Ectodermal cell (in vitro differentiated cells): ENCODE measurements around the gene HUS1B.

Experiments
- H3K27ac ChIP-seq: 2 replicates; pipeline ENCODE4 v1.7.0; 2013; ENCODE audit warnings: mild to moderate bottlenecking, low read depth, low read length; ENCODE audit not compliant: insufficient read depth, poor library complexity, severe bottlenecking
- H3K27me3 ChIP-seq: 2 replicates; pipeline ENCODE4 v1.7.0; 2013; ENCODE audit warnings: mild to moderate bottlenecking, low read length; ENCODE audit not compliant: insufficient read depth, control insufficient read depth, poor library complexity, severe bottlenecking
- H3K36me3 ChIP-seq: one replicate; pipeline ENCODE4 v1.7.0; 2013; ENCODE audit warnings: low read length; ENCODE audit not compliant: control insufficient read depth, insufficient read depth
- H3K4me1 ChIP-seq: one replicate; pipeline ENCODE4 v1.7.0; 2013; ENCODE audit warnings: low read length; ENCODE audit not compliant: control insufficient read depth, insufficient read depth
- H3K4me3 ChIP-seq: 2 replicates; pipeline ENCODE4 v1.7.0; 2013; ENCODE audit warnings: low read depth, low read length, control low read depth; ENCODE audit not compliant: insufficient read depth
- H3K9me3 ChIP-seq: 2 replicates; pipeline ENCODE4 v1.7.0; 2013; ENCODE audit warnings: mild to moderate bottlenecking, low read length, moderate library complexity; ENCODE audit not compliant: control insufficient read depth
- WGBS, 2 experiments: methylation state at CpG; one replicate each; pipeline ENCODE4 v1.1.7; 2013; ENCODE audit warnings: missing lambda C conversion rate in 2 of 2; 5-methylcytosine and 5-hydroxymethylcytosine counted together

The HUS1B gene

DNA sequence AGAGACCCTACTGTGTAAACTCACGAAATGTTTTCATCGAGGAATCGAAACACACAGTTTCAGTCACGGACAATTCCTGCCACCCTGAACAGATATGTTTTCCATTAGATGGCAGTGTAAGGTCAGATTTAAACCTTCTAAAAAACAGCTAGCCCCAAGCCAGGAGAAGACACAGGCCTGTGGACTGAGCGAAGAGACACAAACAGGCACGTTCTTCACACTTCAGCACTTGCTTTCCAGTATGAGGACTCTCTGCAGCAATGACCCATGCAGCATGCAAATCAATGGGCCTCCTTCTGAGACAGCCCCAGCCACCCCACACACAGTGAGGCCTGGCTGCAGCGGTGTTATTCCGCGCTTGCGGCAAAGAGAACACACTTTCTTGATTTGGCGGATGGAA lies 31.9 kb downstream of the HUS1B start:
- 82 to 83% methylated on average over 11 of the region's 11 CpGs for whole genome bisulfite sequencing, 2 experiments
- Histone ChIP-seq H3K27me3 (no peaks in the 10 kb centered on the region), H3K4me1 (no peaks in the 10 kb centered on the region), H3K36me3 (no peaks in the 10 kb centered on the region), H3K9me3 (no peaks in the 10 kb centered on the region), H3K4me3 (no peak overlapping the region), H3K27ac (no peak overlapping the region)

DNA sequence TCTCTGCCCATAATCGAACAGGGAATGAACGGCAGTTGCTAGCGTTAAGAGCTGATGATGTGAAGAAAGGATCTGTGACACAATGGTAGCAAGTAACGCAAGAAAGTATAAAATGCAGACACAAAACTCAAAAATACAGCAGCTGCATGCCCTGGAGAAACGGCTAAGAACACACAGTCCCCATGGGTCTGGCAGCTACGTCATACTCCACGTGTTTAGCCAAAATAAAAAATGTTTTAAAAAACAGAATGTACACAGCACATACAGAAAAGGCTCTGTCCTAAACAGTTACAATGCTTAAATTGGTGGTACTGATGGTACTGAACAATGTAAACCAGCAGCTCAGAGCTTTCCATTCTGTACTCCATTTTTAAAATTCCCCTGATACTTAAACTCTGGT lies 34.4 kb downstream of the HUS1B start:
- H3K4me1 ChIP-seq: no peaks in the 10 kb centered on the region
- 90 to 97% methylated on average over 7 of the region's 7 CpGs for WGBS, 2 experiments
- no peak overlapping the region for H3K27ac ChIP-seq
- H3K9me3 ChIP-seq: no peaks in the 10 kb centered on the region
- no peaks in the 10 kb centered on the region for H3K27me3 ChIP-seq
- no peak overlapping the region for H3K4me3 ChIP-seq
- H3K36me3 ChIP-seq: no peaks in the 10 kb centered on the region

DNA sequence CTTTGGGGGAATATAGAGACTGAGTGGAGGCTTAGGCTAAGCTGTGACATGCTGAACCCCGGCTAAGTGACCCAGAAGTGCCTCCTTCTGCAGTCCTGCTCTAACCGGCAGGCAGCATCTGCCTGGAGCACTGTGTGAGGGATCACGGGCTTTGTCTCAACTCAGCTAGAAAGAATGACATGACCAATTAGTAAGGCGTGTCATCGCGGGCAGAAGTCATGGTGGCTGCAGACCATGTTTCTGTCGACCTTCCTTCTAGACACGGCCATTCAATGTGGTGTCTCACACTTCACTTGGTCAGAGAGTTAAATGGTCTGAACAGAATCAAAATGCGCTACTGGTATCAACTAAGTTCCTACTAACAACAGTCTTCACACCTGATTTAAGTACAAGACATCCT lies 35.0 kb downstream of the HUS1B start:
- Histone ChIP-seq H3K27ac (no peak overlapping the region), H3K4me1 (no peaks in the 10 kb centered on the region), H3K36me3 (no peaks in the 10 kb centered on the region), H3K4me3 (no peak overlapping the region), H3K9me3 (no peaks in the 10 kb centered on the region), H3K27me3 (no peaks in the 10 kb centered on the region)
- WGBS, 2 experiments: 91 to 95% methylated on average over 9 of the region's 9 CpGs

DNA sequence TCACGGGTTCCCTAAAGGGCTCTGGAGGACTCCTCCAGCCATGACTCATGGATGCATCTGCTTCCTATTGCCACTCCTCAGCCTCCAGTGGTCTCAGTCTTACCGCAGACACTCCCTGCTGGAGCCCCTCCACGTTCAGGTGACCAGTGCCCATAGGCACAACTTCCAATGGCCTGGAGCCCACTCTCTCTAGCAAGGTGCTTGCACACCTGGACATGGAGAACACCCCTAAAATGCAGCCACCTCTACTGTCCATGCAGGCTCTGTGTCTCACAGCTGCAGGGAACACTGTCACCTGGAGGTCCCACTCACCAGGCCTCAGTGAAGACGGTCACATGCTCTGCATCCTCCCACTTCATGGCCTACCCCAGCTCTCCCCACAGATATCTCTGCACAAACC lies 36.0 kb downstream of the HUS1B start:
- H3K36me3 ChIP-seq: no peaks in the 10 kb centered on the region
- no peaks in the 10 kb centered on the region for H3K27me3 ChIP-seq
- 93 to 96% methylated on average over 4 of the region's 4 CpGs for WGBS, 2 experiments

DNA sequence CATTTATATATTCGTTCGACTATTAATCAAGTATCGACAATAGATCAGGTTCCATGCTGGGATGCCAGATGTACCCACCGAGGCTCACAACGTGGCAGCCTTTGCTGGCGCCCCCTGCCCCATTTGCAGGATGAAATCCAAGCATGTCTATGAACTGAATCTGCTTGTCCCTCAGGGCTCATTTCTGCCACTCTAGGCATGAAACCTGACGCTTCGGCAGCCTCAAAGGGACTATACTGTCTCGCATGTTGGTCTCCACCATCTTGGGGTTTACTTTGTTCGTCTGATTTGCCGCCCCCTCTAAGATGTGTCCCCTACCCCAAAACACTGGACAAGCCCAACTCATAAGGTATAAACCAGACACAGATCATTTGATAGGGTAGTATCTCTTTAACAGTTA lies 36.7 kb downstream of the HUS1B start:
- no peaks in the 10 kb centered on the region for H3K36me3 ChIP-seq
- WGBS, 2 experiments: 93 to 94% methylated on average over 11 of the region's 11 CpGs
- no peaks in the 10 kb centered on the region for H3K9me3 ChIP-seq
- no peak overlapping the region for H3K27ac ChIP-seq
- H3K4me3 ChIP-seq: no peak overlapping the region
- no peaks in the 10 kb centered on the region for H3K27me3 ChIP-seq
- H3K4me1 ChIP-seq: no peaks in the 10 kb centered on the region

More for the DNA sequence above, 36.0 kb downstream of the HUS1B start:
- Histone ChIP-seq H3K4me3 (no peak overlapping the region), H3K27ac (no peak overlapping the region), H3K4me1 (no peaks in the 10 kb centered on the region), H3K9me3 (no peaks in the 10 kb centered on the region)

DNA sequence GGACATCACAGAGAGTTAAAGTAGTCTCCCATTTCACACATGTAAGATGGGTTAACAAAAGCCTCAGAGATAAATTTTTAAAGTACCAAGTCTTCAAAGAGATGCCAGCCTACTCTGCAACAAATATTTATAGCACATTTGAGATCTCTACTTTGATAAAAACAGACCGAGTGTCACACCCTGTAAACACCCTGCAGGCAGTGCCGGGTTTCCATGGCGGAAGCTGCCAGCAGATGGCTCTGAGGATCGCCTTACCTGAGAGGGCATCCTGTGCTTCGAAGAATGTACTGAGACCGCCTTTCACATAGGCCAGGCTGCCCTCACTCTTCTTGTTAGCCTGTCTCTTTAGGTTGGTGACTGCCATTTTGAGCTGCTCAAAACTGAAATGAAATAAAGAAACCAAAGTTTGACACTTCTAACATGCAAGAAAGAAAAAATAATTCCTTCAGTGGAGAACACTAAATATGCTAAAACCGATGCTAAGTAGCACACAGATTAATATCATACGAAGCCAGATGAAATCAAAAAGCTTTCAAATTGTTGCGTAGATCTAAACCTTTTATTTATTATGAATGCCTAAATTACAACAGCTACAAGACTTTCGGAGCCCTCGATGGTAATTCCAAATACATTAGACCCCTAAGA lies 39.3 kb downstream of the HUS1B start:
- no peaks in the 10 kb centered on the region for H3K4me1 ChIP-seq
- no peaks in the 10 kb centered on the region for H3K36me3 ChIP-seq
- H3K4me3 ChIP-seq: no peak overlapping the region
- no peak overlapping the region for H3K27ac ChIP-seq
- no peaks in the 10 kb centered on the region for H3K27me3 ChIP-seq
- no peaks in the 10 kb centered on the region for H3K9me3 ChIP-seq
- 87 to 88% methylated on average over 9 of the region's 11 CpGs for WGBS, 2 experiments

DNA sequence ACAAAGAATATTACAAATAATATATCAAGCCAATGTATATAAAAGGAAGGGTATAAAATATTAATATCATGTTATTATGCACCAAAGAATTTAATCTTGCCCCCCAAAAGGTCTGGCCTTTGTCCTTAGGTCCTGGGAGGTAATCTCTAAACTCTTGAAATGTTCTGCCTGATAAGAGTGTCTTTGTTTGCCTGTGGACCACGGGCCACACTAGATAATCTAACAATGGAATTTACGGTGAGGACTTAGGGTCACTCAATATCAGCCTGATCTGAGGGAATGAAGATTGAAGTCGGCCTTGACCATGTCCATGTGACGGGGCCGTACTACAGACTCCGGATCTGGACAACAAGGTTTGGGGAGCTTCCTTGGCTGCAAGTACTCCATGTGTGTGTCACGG lies 42.9 kb downstream of the HUS1B start:
- H3K27ac ChIP-seq: no peak overlapping the region
- no peaks in the 10 kb centered on the region for H3K27me3 ChIP-seq
- no peak overlapping the region for H3K4me3 ChIP-seq
- H3K36me3 ChIP-seq: peaks cover 3% of the 10 kb centered on the region
- H3K4me1 ChIP-seq: no peaks in the 10 kb centered on the region
- no peaks in the 10 kb centered on the region for H3K9me3 ChIP-seq
- WGBS, 2 experiments: 95 to 96% methylated on average over 7 of the region's 7 CpGs

- WGBS, 2 experiments: 69 to 70% methylated on average over 4 of the region's 4 CpGs
These were observed 45.0 kb downstream of the HUS1B start for GRCh38 chr6:611928-612327.

GRCh38 chr6:610882-611281 lies 46.0 kb downstream of the HUS1B start:
- Histone ChIP-seq H3K27ac (no peak overlapping the region), H3K9me3 (no peaks in the 10 kb centered on the region), H3K36me3 (peaks cover 3% of the 10 kb centered on the region), H3K27me3 (no peaks in the 10 kb centered on the region), H3K4me3 (no peak overlapping the region), H3K4me1 (no peaks in the 10 kb centered on the region)
- 92 to 100% methylated on average over 1 to 2 of the region's 2 CpGs for WGBS, 2 experiments

More at GRCh38 chr6:611928-612327, 45.0 kb downstream of the HUS1B start:
- Histone ChIP-seq H3K27ac (no peak overlapping the region), H3K36me3 (peaks cover 3% of the 10 kb centered on the region), H3K27me3 (no peaks in the 10 kb centered on the region), H3K9me3 (no peaks in the 10 kb centered on the region), H3K4me1 (no peaks in the 10 kb centered on the region), H3K4me3 (no peak overlapping the region)

DNA sequence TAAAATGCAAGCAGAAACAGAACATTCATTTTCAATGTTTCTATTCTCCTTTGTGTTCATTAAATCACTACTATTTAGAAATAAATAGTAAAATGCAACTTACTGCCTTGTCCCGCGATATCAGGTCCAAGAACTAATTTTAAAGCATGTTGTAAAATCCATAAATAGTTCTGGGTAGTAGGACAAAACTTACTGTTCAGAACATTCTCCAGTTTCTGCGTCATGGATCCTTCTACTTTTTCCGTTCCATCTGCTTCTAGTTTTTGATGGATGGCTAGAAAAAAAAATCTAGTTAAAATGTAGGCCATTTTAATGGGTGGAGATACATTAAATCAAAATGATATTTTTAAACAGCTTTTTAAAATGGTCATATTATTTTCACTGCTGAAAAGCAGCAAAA lies 47.0 kb downstream of the HUS1B start:
- Histone ChIP-seq H3K27me3 (no peaks in the 10 kb centered on the region), H3K4me3 (no peak overlapping the region), H3K27ac (no peak overlapping the region), H3K9me3 (no peaks in the 10 kb centered on the region), H3K36me3 (peaks cover 3% of the 10 kb centered on the region), H3K4me1 (no peaks in the 10 kb centered on the region)
- 97 to 100% methylated on average over 4 of the region's 4 CpGs for WGBS, 2 experiments
